WTC11 (cell line): Measurements from ENCODE around the gene AGO4. TPM values are rescaled to one million over a fixed set of nuclear protein-coding genes. Genes with fewer than 3 reads are reported as not detected.

Source experiments
- ATF1 ChIP-seq: sonication (generic); formaldehyde crosslinking; IDR thresholded peaks from 2 replicates; pipeline ENCODE4 v1.8.1; 2023; ENCODE audit warnings: mild to moderate bottlenecking, moderate library complexity, missing genetic modification reagents
- CBFB ChIP-seq: sonication (generic); formaldehyde crosslinking; IDR thresholded peaks from 2 replicates; pipeline ENCODE4 v1.8.1; 2022; ENCODE audit warnings: mild to moderate bottlenecking, low read depth, missing genetic modification reagents
- CREM ChIP-seq: sonication (generic); formaldehyde crosslinking; IDR thresholded peaks from 2 replicates; pipeline ENCODE4 v1.8.1; 2022; ENCODE audit warnings: mild to moderate bottlenecking, missing genetic modification reagents, moderate library complexity
- CTCF ChIP-seq: fragments of 200-600 bp; IDR thresholded peaks from 2 replicates; pipeline ENCODE4 v1.8.0; 2022; ENCODE audit warnings: antibody characterized with exemption
- E2F5 ChIP-seq: sonication (generic); formaldehyde crosslinking; IDR thresholded peaks from 2 replicates; pipeline ENCODE4 v1.8.1; 2022; ENCODE audit warnings: mild to moderate bottlenecking, moderate library complexity, missing genetic modification reagents
- EMX1 ChIP-seq: fragments of 250-450 bp; sonication (Bioruptor Pico); IDR thresholded peaks from 2 replicates; pipeline ENCODE4 v1.8.0; 2021; ENCODE audit warnings: mild to moderate bottlenecking
- FOXJ3 ChIP-seq: sonication (generic); formaldehyde crosslinking; IDR thresholded peaks from 2 replicates; pipeline ENCODE4 v1.9.0; 2021; ENCODE audit warnings: missing genetic modification reagents, mild to moderate bottlenecking, borderline replicate concordance
- FOXK1 ChIP-seq: sonication (generic); formaldehyde crosslinking; IDR thresholded peaks from 2 replicates; pipeline ENCODE4 v1.8.0; 2022; ENCODE audit warnings: mild to moderate bottlenecking, moderate library complexity, missing genetic modification reagents
- FOXP1 ChIP-seq: sonication (generic); formaldehyde crosslinking; IDR thresholded peaks from 2 replicates; pipeline ENCODE4 v1.8.0; 2022; ENCODE audit warnings: missing genetic modification reagents, mild to moderate bottlenecking, moderate library complexity, borderline replicate concordance
- FOXP4 ChIP-seq: sonication (generic); formaldehyde crosslinking; IDR thresholded peaks from 2 replicates; pipeline ENCODE4 v1.8.0; 2022; ENCODE audit warnings: mild to moderate bottlenecking, missing genetic modification reagents
- GABPB1 ChIP-seq: sonication (generic); formaldehyde crosslinking; IDR thresholded peaks from 2 replicates; pipeline ENCODE4 v1.8.1; 2023; ENCODE audit warnings: mild to moderate bottlenecking, missing genetic modification reagents
- GRHL2 ChIP-seq: fragments of 250-450 bp; sonication (Bioruptor Pico); IDR thresholded peaks from 2 replicates; pipeline ENCODE4 v1.8.0; 2022; ENCODE audit warnings: mild to moderate bottlenecking, moderate library complexity; ENCODE audit not compliant: insufficient replicate concordance, severe bottlenecking
- HMGXB4 ChIP-seq: sonication (generic); formaldehyde crosslinking; IDR thresholded peaks from 2 replicates; pipeline ENCODE4 v1.8.1; 2023; ENCODE audit warnings: mild to moderate bottlenecking, moderate library complexity, missing genetic modification reagents
- MXD4 ChIP-seq: fragments of 250-450 bp; sonication (Bioruptor Pico); IDR thresholded peaks from 2 replicates; pipeline ENCODE4 v1.8.0; 2021; ENCODE audit warnings: mild to moderate bottlenecking, moderate library complexity, borderline replicate concordance
- MYBL2 ChIP-seq: sonication (generic); formaldehyde crosslinking; IDR thresholded peaks from 2 replicates; pipeline ENCODE4 v1.8.1; 2023; ENCODE audit warnings: mild to moderate bottlenecking, moderate library complexity, missing genetic modification reagents
- NFE2L1 ChIP-seq: sonication (generic); formaldehyde crosslinking; IDR thresholded peaks from 2 replicates; pipeline ENCODE4 v1.8.1; 2023; ENCODE audit warnings: missing genetic modification reagents
- NR2C2 ChIP-seq: sonication (generic); formaldehyde crosslinking; IDR thresholded peaks from 2 replicates; pipeline ENCODE4 v1.8.0; 2022; ENCODE audit warnings: mild to moderate bottlenecking, missing genetic modification reagents
- PRDM15 ChIP-seq: sonication (generic); formaldehyde crosslinking; IDR thresholded peaks from 2 replicates; pipeline ENCODE4 v1.8.0; 2022; ENCODE audit warnings: missing genetic modification reagents
- PRRX2 ChIP-seq: fragments of 250-450 bp; sonication (Bioruptor Pico); IDR thresholded peaks from 2 replicates; pipeline ENCODE4 v1.8.0; 2021; ENCODE audit warnings: mild to moderate bottlenecking
- RORB ChIP-seq: fragments of 250-450 bp; sonication (Bioruptor Pico); IDR thresholded peaks from 2 replicates; pipeline ENCODE4 v1.9.0; 2021; ENCODE audit warnings: mild to moderate bottlenecking
- TEAD1 ChIP-seq: sonication (generic); formaldehyde crosslinking; IDR thresholded peaks from 2 replicates; pipeline ENCODE4 v1.8.0; 2022; ENCODE audit warnings: mild to moderate bottlenecking, missing genetic modification reagents
- TP53 ChIP-seq: sonication (generic); formaldehyde crosslinking; IDR thresholded peaks from 2 replicates; pipeline ENCODE4 v1.8.1; 2023; ENCODE audit warnings: mild to moderate bottlenecking, missing genetic modification reagents
- ZNF219 ChIP-seq: sonication (generic); formaldehyde crosslinking; IDR thresholded peaks from 2 replicates; pipeline ENCODE4 v1.8.0; 2023; ENCODE audit warnings: missing genetic modification reagents, mild to moderate bottlenecking, borderline replicate concordance
- ZNF232 ChIP-seq: sonication (generic); formaldehyde crosslinking; IDR thresholded peaks from 2 replicates; pipeline ENCODE4 v1.8.0; 2022; ENCODE audit warnings: mild to moderate bottlenecking, missing genetic modification reagents
- ZNF317 ChIP-seq: sonication (generic); formaldehyde crosslinking; IDR thresholded peaks from 2 replicates; pipeline ENCODE4 v1.8.1; 2023; ENCODE audit warnings: low read depth, mild to moderate bottlenecking, moderate library complexity, missing genetic modification reagents, borderline replicate concordance
- ZNF423 ChIP-seq: fragments of 250-450 bp; sonication (Bioruptor Pico); IDR thresholded peaks from 2 replicates; pipeline ENCODE4 v2.1.2; 2022; ENCODE audit warnings: mild to moderate bottlenecking, moderate library complexity
- ZNF671 ChIP-seq: fragments of 250-450 bp; sonication (Bioruptor Pico); IDR thresholded peaks from 2 replicates; pipeline ENCODE4 v1.8.0; 2021; ENCODE audit warnings: mild to moderate bottlenecking
- total RNA-seq: library from RNA; stranded (reverse); gene quantifications from 3 replicates; pipeline ENCODE4 v1.2.3, GENCODE V29; 2021
- TF ChIP-seq, protein P1 (sequence below): sonication (generic); formaldehyde crosslinking; conservative IDR thresholded peaks from 2 replicates; pipeline ENCODE4 v1.8.1; 2023; ENCODE audit warnings: mild to moderate bottlenecking, low read depth, missing genetic modification reagents, moderate library complexity

The AGO4 gene
- total RNA-seq, 1 experiment from 2014 or later, result 8.7 TPM

DNA sequence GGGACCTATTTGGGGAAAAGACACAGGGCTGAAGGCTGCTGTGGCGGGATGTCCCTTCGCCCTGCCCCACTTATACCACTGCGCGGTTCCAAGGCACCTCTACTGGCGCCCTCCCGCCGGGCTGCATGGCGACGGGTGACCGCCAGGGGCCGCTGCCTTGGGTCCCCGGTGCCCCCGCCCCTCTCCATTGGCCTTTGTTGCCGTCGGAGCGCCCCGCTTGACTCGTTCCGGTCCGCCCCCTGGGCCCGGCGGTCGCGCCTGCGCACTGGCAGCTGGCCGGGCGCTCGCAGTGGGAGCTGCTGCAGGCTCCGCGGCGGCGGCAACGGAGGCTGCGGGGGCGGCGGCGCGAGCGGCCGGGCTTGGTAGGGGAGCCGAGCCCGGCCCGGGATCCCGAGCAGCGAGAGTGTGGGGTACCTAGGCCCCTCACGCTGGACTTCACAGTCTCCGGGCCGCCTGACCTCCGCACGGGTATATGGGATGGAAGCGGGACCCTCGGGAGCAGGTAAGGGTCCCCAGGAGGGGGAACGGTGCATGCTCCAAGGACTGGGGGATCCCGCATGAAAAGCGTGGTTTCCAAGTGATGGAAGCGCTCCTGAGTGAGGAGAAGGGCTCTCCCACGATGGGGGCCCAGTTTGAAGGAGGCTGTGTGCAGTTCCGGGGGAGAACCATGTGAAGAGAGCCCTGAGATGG lies 75.3 kb downstream of the AGO4 start, which contains the start of gene AGO1 (continued):
- TF ChIP-seq PRDM15 (CRISPR knock-in tag), result no peak
- peak; percentile 90 for TF ChIP-seq MYBL2
- peak; percentile 44; the same call in 1 of the 2 replicates for TF ChIP-seq ZNF232
- TF ChIP-seq TEAD1 (CRISPR knock-in tag), result 0 out of 2 replicates have a peak, but pooled peaks have one; percentile 54
- no peak for TF ChIP-seq ZNF317 (CRISPR knock-in tag)
- TF ChIP-seq FOXJ3 (CRISPR knock-in tag), result no peak
- no peak for TF ChIP-seq PRRX2 (CRISPR knock-in tag)
- TF ChIP-seq HMGXB4 (CRISPR knock-in tag), result peak; percentile 51; the same call in 1 of the 2 replicates
- TF ChIP-seq FOXP4 (CRISPR knock-in tag), result 0 out of 2 replicates have a peak, but pooled peaks have one; percentile 23
- peak; percentile 91 for TF ChIP-seq CTCF
- no peak for TF ChIP-seq NFE2L1 (CRISPR knock-in tag)
- TF ChIP-seq CBFB (CRISPR knock-in tag), result no peak
- TF ChIP-seq TP53 (CRISPR knock-in tag), result peak; percentile 80; the same call in 1 of the 2 replicates
- peak; percentile 81 for TF ChIP-seq E2F5 (CRISPR knock-in tag)
- TF ChIP-seq GABPB1, result 0 out of 2 replicates have a peak, but pooled peaks have one; percentile 18
- TF ChIP-seq NR2C2 (CRISPR knock-in tag), result no peak
- no peak for TF ChIP-seq GRHL2 (CRISPR knock-in tag)
- 0 out of 2 replicates have a peak, but pooled peaks have one; percentile 56 for TF ChIP-seq FOXP1 (CRISPR knock-in tag)
- TF ChIP-seq, protein P1, sequence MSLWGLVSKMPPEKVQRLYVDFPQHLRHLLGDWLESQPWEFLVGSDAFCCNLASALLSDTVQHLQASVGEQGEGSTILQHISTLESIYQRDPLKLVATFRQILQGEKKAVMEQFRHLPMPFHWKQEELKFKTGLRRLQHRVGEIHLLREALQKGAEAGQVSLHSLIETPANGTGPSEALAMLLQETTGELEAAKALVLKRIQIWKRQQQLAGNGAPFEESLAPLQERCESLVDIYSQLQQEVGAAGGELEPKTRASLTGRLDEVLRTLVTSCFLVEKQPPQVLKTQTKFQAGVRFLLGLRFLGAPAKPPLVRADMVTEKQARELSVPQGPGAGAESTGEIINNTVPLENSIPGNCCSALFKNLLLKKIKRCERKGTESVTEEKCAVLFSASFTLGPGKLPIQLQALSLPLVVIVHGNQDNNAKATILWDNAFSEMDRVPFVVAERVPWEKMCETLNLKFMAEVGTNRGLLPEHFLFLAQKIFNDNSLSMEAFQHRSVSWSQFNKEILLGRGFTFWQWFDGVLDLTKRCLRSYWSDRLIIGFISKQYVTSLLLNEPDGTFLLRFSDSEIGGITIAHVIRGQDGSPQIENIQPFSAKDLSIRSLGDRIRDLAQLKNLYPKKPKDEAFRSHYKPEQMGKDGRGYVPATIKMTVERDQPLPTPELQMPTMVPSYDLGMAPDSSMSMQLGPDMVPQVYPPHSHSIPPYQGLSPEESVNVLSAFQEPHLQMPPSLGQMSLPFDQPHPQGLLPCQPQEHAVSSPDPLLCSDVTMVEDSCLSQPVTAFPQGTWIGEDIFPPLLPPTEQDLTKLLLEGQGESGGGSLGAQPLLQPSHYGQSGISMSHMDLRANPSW, result no peak
- no peak for TF ChIP-seq RORB (CRISPR knock-in tag)
- no peak for TF ChIP-seq ATF1 (CRISPR knock-in tag)
- peak; percentile 79 for TF ChIP-seq CREM (CRISPR knock-in tag)
- TF ChIP-seq EMX1 (CRISPR knock-in tag), result no peak
- TF ChIP-seq ZNF671, result no peak
- no peak for TF ChIP-seq ZNF219 (CRISPR knock-in tag)
- no peak for TF ChIP-seq MXD4 (CRISPR knock-in tag)
- peak; percentile 31; the same call in 1 of the 2 replicates for TF ChIP-seq ZNF423 (CRISPR knock-in tag)
- TF ChIP-seq FOXK1 (CRISPR knock-in tag), result peak; percentile 95
